Smooth muscle cell (in vitro differentiated cells): Measurements from ENCODE around the gene APEH. TPM values are rescaled to one million over a fixed set of nuclear protein-coding genes. Genes with fewer than 3 reads are reported as not detected.

Experiments
- DNase-seq: peaks from one replicate; lab custom pipeline; 2025; ENCODE audit not compliant: unreplicated experiment; lab: John Stamatoyannopoulos, UW
- H2AFZ ChIP-seq: fragments of 200-600 bp; sonication (generic); 2 replicates; pipeline ENCODE4 v1.6.0; 2016; ENCODE audit warnings: antibody characterized with exemption, low read depth, mild to moderate bottlenecking
- H3F3A ChIP-seq: fragments of 200-600 bp; sonication (generic); 2 replicates; pipeline ENCODE4 v1.6.0; 2017; ENCODE audit warnings: antibody characterized with exemption, low read depth
- H3K27ac ChIP-seq: fragments of 200-600 bp; sonication (generic); 2 replicates; pipeline ENCODE4 v1.5.1; 2016; ENCODE audit warnings: low read depth, mild to moderate bottlenecking
- H3K27me3 ChIP-seq: fragments of 200-600 bp; sonication (generic); 2 replicates; pipeline ENCODE4 v1.6.1; 2016; ENCODE audit warnings: low read depth, mild to moderate bottlenecking
- H3K36me3 ChIP-seq: fragments of 200-600 bp; sonication (generic); 2 replicates; pipeline ENCODE4 v1.5.1; 2016; ENCODE audit warnings: low read depth
- H3K4me1 ChIP-seq: fragments of 200-600 bp; sonication (generic); 2 replicates; pipeline ENCODE4 v1.5.1; 2016; ENCODE audit warnings: low read depth
- H3K4me2 ChIP-seq: fragments of 200-600 bp; sonication (generic); 2 replicates; pipeline ENCODE4 v1.6.0; 2016; ENCODE audit warnings: mild to moderate bottlenecking
- H3K4me3 ChIP-seq: fragments of 200-600 bp; sonication (generic); 2 replicates; pipeline ENCODE4 v1.5.1; 2016; ENCODE audit warnings: mild to moderate bottlenecking
- H3K79me2 ChIP-seq: fragments of 200-600 bp; sonication (generic); 2 replicates; pipeline ENCODE4 v1.6.0; 2016; ENCODE audit warnings: low read depth, mild to moderate bottlenecking
- H3K9ac ChIP-seq: fragments of 200-600 bp; sonication (generic); 2 replicates; pipeline ENCODE4 v1.6.0; 2016; ENCODE audit warnings: low read depth
- H3K9me3 ChIP-seq: fragments of 200-600 bp; sonication (generic); replicated peaks from 2 replicates; pipeline ENCODE4 v1.5.1; 2016; ENCODE audit warnings: low read depth
- H4K20me1 ChIP-seq: fragments of 200-600 bp; sonication (generic); 2 replicates; pipeline ENCODE4 v1.6.0; 2016; ENCODE audit warnings: low read depth
- WGBS: methylation state at CpG from one replicate; pipeline ENCODE4 v1.1.7; 2016; ENCODE audit warnings: low lambda C conversion rate; 5-methylcytosine and 5-hydroxymethylcytosine counted together
- polyA plus RNA-seq: library from polyadenylated mRNA; unstranded; fragments of >200 nt; fragmentation: Nextera tagmentation; extraction: Ambion mirVana; gene quantifications from 2 replicates; pipeline ENCODE4 v1.2.1, GENCODE V29; 2016
- total RNA-seq: library from RNA; depleted of rRNA; stranded (reverse); fragments of >200 nt; gene quantifications from 2 replicates; pipeline ENCODE4 v1.2.3, GENCODE V29; 2014
- TF ChIP-seq, protein P1 (sequence below): fragments of 200-600 bp; sonication (generic); IDR thresholded peaks from 2 replicates; pipeline ENCODE4 v1.5.1; 2017; ENCODE audit warnings: borderline replicate concordance, mild to moderate bottlenecking, antibody characterized with exemption; ENCODE audit not compliant: insufficient read depth, poor library complexity, severe bottlenecking

The APEH gene
- total and polyA plus RNA-seq, 2 experiments from 2014 or later = 69.4 to 91.7 TPM

DNA sequence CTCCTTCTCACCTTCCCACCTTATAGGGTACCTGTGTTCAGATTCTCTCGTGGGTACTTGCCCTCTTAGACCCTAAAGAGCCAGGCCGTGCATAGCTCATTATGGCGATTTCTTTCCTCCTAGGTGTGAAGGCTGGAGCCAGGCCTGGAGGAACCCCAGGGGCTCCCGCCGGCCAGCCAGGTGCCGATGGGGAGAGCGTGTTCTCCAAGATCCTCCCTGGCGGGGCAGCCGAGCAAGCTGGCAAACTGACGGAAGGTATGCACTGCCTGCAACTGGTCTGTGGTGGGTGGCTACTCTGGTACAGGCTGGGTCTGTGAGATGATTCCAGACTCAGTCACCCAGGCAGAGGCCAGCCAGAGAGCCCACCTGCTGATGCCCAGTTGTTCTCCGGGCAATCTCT is 9.9 kb upstream of the APEH start:
- H4K20me1 ChIP-seq = no peaks in the 10 kb centered on the region
- H3K9me3 ChIP-seq = no peaks in the 10 kb centered on the region
- no peaks in the 10 kb centered on the region for H3F3A ChIP-seq
- TF ChIP-seq, protein P1, sequence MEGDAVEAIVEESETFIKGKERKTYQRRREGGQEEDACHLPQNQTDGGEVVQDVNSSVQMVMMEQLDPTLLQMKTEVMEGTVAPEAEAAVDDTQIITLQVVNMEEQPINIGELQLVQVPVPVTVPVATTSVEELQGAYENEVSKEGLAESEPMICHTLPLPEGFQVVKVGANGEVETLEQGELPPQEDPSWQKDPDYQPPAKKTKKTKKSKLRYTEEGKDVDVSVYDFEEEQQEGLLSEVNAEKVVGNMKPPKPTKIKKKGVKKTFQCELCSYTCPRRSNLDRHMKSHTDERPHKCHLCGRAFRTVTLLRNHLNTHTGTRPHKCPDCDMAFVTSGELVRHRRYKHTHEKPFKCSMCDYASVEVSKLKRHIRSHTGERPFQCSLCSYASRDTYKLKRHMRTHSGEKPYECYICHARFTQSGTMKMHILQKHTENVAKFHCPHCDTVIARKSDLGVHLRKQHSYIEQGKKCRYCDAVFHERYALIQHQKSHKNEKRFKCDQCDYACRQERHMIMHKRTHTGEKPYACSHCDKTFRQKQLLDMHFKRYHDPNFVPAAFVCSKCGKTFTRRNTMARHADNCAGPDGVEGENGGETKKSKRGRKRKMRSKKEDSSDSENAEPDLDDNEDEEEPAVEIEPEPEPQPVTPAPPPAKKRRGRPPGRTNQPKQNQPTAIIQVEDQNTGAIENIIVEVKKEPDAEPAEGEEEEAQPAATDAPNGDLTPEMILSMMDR = no peak
- H3K4me3 ChIP-seq = no peak overlapping the region
- H3K4me2 ChIP-seq = no peak overlapping the region
- H3K27me3 ChIP-seq = no peaks in the 10 kb centered on the region
- 90% methylated on average over 11 of the region's 11 CpGs for WGBS
- H3K36me3 ChIP-seq = no peaks in the 10 kb centered on the region
- no peak overlapping the region for H2AFZ ChIP-seq
- no peak overlapping the region for H3K9ac ChIP-seq
- DNase-seq = no peak
- no peaks in the 10 kb centered on the region for H3K79me2 ChIP-seq
- no peak overlapping the region for H3K27ac ChIP-seq
- H3K4me1 ChIP-seq = peaks cover 3% of the 10 kb centered on the region

DNA sequence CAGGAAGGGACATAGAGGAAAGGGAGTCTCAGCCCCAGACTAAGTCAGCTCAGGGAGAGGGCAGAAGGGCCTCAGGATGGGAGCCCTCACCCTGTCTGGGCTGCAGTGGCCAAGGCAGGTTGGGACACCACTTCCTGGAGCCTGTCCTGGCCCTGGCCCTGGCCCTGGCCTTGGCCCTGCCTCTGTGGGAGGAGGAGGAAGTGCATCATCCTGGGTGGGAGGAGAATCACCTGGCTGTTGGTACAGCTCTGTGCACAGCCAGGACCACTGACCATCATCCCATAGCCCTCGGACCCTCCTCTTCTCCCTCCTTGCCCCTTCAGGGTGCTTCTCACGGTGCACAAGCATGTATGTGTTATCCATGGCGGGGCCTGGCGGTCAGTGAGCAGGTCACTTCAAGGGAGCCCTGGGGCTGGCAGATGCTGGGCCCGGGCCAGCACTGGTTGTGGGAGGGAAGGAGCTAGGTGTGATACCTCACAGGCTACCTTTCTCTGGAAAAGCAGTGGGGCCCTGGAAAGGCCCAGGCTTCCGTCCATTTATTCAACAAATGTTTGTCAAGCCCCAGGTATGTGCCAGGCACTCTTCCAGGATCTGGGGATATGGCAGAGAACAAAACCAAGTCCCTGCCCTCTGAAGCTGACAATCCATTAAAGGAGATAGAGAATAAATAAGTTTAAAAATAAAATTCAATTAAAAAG is 8.2 kb upstream of the APEH start:
- DNase-seq = no peak
- Histone ChIP-seq H3K36me3 (no peaks in the 10 kb centered on the region), H2AFZ (no peak overlapping the region), H3K79me2 (no peaks in the 10 kb centered on the region), H4K20me1 (no peaks in the 10 kb centered on the region), H3K27me3 (no peaks in the 10 kb centered on the region), H3K9me3 (no peaks in the 10 kb centered on the region), H3K4me2 (no peak overlapping the region), H3K27ac (no peak overlapping the region), H3K9ac (no peak overlapping the region), H3K4me3 (no peak overlapping the region), H3K4me1 (peaks cover 3% of the 10 kb centered on the region), H3F3A (no peaks in the 10 kb centered on the region)
- WGBS = 96% methylated on average over 6 of the region's 6 CpGs
- TF ChIP-seq, protein P1 = no peak

DNA sequence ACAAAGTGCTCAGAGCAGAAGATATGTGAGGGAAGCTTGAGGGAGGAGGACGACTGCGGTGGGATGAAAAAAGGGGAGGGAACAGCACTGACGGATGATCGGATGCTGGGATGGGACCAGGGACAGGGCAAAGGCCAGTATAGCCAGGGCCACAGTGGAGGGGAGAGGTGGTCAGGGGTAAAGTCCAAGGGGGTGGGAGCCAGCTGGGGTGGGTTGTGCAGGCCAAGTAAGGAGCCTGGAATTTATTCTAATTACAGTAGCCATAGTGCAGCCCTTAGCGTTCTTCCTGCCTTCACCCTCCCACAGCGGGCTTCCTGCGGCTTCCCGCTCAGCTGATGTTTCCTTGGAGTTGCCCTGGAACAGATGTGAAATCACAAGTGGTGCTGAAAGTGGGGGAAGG is 7.6 kb upstream of the APEH start:
- Histone ChIP-seq H3K4me2 (no peak overlapping the region), H2AFZ (no peak overlapping the region), H3K4me3 (no peak overlapping the region), H3K27ac (no peak overlapping the region), H3K9me3 (no peaks in the 10 kb centered on the region), H4K20me1 (no peaks in the 10 kb centered on the region), H3K27me3 (no peaks in the 10 kb centered on the region), H3F3A (no peaks in the 10 kb centered on the region), H3K4me1 (peaks cover 3% of the 10 kb centered on the region), H3K79me2 (no peaks in the 10 kb centered on the region), H3K9ac (no peak overlapping the region), H3K36me3 (no peaks in the 10 kb centered on the region)
- TF ChIP-seq, protein P1 = no peak
- DNase-seq = no peak
- 64% methylated on average over 8 of the region's 8 CpGs for WGBS

DNA sequence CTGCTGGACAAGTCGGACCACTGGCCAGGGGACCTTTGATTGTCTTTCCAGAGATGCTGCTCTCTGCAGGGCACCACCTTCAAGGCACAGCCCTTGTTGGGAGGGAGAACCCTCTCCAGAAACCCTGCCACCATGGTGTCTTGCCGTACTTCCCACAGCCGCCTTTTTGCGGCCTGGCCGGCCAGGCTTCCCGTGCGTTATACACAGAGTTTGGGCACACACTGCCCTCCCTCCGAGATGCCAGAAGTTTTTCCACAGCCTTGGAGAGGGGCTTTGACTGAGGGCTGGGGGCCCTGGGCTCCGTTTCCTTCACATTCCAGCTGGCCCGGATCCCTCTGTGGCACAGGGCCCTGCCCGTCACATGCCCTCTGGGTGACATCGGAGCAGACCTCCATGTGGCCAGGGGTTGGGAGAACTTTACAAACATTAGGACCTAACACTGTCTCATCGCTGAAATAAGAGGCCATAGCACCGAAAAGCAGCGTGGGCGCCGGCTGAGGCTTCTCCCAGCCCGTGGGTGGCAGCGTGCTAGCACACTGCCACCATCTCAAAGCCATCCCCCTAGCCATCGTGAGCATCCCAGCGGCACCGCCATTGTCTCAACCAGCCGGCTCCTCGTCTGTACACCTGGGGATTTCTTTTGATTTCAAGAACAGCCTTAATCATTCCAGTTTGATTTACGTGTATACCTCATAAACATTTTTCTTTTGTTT is 6.3 kb upstream of the APEH start:
- Histone ChIP-seq H3K27me3 (no peaks in the 10 kb centered on the region), H2AFZ (no peak overlapping the region), H3K27ac (no peak overlapping the region), H3K4me1 (peaks cover 3% of the 10 kb centered on the region), H3K9me3 (no peaks in the 10 kb centered on the region), H3F3A (peaks cover 6% of the 10 kb centered on the region), H3K36me3 (no peaks in the 10 kb centered on the region), H3K4me2 (no peak overlapping the region), H3K4me3 (no peak overlapping the region), H4K20me1 (no peaks in the 10 kb centered on the region), H3K79me2 (no peaks in the 10 kb centered on the region), H3K9ac (no peak overlapping the region)
- TF ChIP-seq, protein P1 = no peak
- 91% methylated on average over 25 of the region's 25 CpGs for WGBS
- DNase-seq = no peak
